C4-2B (cell line): ENCODE measurements around the gene NOVA2.

Experiments used
- CTCF ChIP-seq: fragments of 450-650 bp; conservative IDR thresholded peaks from 2 replicates; pipeline ENCODE4 v1.5.1; 2017; ENCODE audit warnings: mild to moderate bottlenecking
- ZFX ChIP-seq: fragments of 450-650 bp; IDR thresholded peaks from 2 replicates; pipeline ENCODE4 v1.6.1; 2017

- no peak for TF ChIP-seq CTCF
- TF ChIP-seq ZFX, result no peak
Measured at GRCh38 chr19:45897261-45897812, 76.3 kb downstream of the NOVA2 start.
